GM12873 (cell line): ENCODE results near the gene IMPG2.

ENCODE experiments used
- CTCF ChIP-seq: IDR thresholded peaks from 2 replicates; pipeline ENCODE4 v1.5.1; 2012; ENCODE audit warnings: low read depth, mild to moderate bottlenecking, moderate library complexity, low read length, control low read depth; ENCODE audit not compliant: insufficient read depth; ENCODE audit errors: missing control alignments

The IMPG2 gene

GRCh38 chr3:101261506-101261905 lies 58.9 kb downstream of the IMPG2 start:
- TF ChIP-seq CTCF = no peak

GRCh38 chr3:101259485-101260341 lies 60.7 kb downstream of the IMPG2 start:
- no peak for TF ChIP-seq CTCF

- no peak for TF ChIP-seq CTCF
These were observed 63.9 kb downstream of the IMPG2 start for GRCh38 chr3:101256511-101256910.

- no peak for TF ChIP-seq CTCF
These were observed 64.9 kb downstream of the IMPG2 start for GRCh38 chr3:101255441-101255840.

GRCh38 chr3:101253396-101253795 lies 67.0 kb downstream of the IMPG2 start:
- TF ChIP-seq CTCF = no peak

- no peak for TF ChIP-seq CTCF
These were observed 67.4 kb downstream of the IMPG2 start for GRCh38 chr3:101252945-101253344.

GRCh38 chr3:101252307-101252706 lies 68.1 kb downstream of the IMPG2 start:
- no peak for TF ChIP-seq CTCF
